Stimulated activated CD4-positive, alpha-beta T cell treated with anti-CD3 and anti-CD28 coated beads, Interleukin-2, amount 100 ng/mL, for 48 hours (primary cell): Measurements from ENCODE around the gene ZNF835.
A peak's percentile ranks its signal among the peaks of the same experiment; 100 is the strongest.
"Not testable (repeated sequence)": the region's sequence is repeated elsewhere in the genome, so short reads cannot be mapped to it uniquely, and the experiment has no call there.

ENCODE experiments used
- DNase-seq, 2 donors: peaks; one replicate each; pipeline ENCODE4 v3.0.0-alpha.2; 2020

Gene ZNF835

DNA sequence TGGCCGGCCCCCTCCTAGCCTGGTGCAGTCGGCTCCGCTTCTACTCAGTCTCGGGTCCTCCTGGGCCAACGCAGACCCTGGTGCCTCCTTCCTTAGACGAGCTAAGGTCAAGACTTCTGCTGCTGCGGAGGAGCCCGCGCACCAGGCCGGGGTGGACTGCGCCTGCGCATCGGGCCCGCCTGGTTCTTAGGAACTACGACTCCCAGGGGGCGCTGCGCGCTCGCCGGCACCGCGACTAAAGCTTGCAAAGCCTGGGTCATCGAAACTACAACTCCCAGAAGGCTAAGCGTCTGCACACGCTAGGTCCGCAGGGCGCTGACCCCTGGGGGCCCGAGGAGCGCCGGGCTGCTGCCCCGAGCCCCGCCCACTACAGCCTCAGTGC is at the start of gene ZNF835:
Gene ZNF835, minus strand, starts transcription at position 145 of the 382 bp plus-strand sequence. CDS start 6,559 bp downstream, outside the sequence.
- peak; percentile 70 to 73 for DNase-seq

DNA sequence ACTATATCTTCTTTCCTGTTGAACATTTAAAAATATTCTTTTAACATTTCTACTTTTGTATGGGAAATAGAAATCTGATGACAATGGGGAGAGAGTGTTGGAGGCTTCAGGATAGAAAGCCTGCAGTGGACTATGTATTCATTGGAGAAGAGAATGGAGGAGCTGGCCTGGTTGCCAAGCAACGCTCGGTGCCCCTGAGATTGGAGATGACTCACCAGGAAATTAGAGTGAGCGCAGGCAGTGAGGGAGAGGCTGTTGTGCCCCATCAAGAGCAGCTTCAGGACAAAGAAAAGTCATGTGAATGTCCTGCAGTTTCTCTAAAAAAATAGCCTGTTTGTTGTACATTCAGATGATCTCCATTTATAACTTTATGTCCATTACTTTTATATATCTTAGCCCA is 48.7 kb upstream of the ZNF835 start:
- DNase-seq, result no peak

DNA sequence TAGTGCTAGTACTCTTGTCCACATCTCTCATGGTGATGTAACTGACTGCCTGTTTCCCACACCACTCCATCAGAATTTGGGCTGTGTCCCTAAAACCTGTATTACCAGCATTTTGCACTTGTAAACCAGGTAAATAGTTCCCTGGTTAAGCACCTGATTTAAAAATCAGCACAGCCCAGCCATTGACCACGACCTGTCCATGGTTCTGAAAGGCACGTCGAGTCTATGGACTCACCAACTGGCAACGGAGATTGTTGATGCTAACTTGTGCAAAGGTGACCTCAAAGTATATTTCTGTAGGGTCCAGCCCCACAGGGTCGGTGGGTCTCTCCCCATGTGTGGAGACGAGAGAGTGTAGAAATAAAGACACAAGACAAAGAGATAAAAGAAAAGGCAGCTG is 46.7 kb upstream of the ZNF835 start:
- DNase-seq, result no peak

DNA sequence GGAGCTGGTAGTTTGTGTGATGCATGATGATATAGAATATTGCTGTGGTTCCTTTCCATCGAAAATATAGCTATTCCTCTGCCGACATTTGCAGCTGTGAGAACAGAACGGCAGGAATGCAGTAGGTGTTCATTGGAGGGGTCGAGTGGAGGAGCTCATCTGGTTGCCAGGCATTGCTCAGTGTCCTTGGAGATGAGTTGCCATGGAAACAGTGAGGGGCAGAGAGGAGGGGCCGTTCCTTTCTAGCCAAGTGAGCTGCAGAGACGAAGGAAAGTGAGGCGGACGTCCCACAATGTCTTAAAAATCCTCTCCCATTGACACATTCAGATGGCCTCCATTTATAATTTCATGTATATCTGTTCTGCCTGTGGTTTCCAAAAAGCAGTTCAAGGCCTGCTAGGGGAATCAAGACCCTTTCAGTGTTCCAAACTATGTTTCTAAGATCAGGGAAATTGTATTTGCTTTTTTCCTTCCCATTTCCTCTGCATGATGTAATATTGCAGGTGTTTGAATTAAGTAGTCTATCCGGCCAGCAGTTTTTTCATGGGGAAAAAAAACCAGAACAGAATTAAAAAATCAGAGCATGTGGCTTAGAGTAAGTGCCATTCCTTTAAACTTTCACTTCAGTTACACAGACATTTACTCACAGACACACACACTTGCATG is 41.2 kb upstream of the ZNF835 start:
- no peak for DNase-seq

DNA sequence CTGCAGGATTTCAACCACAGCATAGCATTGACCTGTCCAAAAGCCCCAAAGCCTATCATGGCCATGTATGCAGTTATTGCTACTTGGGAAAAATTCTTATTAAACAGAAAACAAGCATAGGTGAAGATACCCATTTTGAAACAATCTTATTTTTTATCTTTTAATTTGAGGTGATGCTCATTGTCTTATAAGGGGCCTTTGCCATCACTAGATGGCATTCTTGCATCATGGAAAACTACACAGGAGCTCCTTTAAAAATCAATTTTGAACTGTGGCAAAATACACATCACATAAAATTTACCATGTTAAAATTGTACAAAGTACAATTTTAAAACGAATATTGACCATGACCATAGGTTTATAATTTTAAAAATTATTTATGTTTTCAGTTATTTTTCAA is 38.9 kb upstream of the ZNF835 start:
- DNase-seq, result no peak

DNA sequence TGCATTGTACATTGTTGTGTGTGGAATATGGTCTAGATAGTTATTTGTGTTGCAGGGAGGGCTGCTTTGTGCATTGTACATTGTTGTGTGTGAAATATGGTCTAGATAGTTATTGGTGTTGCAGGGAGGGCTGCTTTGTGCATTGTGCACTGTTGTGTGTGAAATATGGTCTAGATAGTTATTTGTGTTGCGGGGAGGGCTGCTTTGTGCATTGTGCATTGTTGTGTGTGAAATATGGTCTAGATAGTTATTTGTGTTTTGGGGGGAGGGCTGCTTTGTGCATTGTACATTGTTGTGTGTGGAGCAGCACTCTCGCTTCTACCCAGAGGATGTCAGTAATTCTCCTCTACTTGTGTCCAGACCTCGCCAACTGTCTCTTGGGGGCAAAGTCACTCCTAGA is 36.3 kb upstream of the ZNF835 start:
- no peak for DNase-seq

DNA sequence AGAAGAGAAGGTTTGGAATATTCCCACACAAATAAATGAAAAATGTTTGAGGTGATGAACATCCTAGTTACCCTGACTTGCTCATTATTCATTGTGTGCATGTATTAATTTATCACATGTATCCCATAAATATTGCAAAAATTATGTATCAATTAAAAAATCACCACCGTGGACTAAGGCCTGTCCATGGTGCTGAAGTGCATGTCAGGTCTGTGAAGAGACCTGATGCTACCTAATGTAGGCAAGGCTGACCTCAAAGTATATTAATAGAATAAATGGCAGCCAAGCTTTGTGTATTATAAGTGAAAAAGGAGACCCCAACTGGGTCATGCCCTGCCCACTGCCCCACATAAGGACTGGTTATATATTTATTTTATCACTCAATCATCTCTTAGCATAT is 34.4 kb upstream of the ZNF835 start:
- no peak for DNase-seq

DNA sequence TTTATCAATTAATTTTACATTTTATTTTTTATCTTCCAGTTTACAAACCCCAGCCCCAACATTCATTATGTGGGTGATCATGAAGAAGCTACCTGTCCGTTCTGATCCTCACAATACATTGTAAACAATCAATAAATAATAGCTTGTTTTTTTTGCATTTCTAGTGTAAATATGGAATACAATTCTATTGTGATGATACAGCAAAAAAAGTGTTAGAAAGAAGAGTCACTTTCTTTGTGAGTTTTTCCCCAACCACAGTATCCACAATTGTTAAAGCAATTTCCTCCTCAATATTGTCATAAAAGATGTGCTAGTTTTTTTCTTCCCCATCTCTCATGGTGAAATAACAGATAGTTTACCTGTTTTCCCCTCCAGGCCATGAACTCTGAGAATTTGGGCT is 30.3 kb upstream of the ZNF835 start:
- no peak for DNase-seq

DNA sequence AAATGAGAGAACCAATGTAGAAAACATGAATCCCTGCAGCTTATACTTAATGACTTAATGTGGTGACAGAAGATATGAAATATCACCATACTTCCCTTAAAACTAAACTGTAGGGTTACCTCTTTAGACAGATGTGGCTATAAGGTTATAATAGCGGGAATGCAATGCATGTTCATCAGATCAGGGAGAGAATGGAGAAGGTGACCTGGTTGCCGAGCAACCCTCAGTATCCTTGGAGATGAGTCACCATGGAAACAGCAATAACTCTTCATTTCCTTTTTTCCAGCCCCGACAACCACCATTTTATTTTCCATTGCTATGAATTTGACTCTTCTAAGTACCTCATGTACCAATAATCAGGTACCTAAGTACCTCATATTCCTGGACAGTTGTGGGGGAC is 28.0 kb upstream of the ZNF835 start:
- DNase-seq, result no peak

DNA sequence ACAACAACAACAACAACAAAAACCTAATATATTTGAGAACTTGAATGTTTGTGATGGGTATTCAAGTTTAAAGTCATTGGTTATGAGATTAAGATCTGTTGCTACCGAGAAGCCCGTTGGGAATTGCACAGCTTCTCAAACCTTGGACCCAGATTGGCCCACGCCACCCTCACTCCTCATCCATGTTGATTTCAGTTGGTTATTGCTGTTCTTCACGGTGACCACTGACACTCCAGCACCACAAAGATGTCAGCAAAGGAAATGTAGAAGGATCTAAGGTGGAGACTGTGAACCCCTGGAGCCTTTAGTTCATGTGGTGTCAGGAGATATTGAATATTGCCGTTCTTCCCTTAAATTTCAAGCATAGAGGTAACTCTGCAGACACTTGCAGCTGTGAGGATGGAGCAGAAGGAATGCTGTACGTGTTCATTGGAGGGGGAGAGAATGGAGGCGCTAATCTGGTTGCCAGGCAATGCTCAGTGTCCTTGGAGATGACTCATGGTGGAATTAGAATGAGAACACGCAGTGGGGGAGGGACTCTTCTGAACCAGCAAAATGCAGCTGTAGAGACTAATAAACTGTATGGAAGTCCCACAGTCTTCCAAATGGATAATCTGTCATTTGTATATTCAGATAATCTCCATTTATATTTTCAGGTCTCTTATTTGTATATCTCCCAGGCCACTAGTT is 20.8 kb upstream of the ZNF835 start:
- no peak for DNase-seq

DNA sequence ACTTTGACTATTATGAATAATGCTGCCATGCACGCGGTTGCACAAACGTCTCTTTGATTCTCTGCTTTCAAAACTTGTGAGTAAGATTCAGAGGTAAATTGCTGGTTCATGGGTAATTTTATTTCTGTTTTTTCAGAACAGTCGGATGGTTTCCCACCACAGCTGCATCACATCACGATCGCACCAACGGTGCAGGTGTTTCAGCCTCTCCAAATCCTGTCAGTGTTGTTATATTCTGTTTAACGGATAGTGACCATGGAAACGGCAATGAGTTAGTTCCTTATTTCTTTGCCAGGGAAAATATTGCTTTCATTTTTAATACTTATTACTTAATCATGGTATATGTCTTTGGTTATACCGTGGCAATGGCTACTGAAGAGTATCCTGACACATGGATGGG is 19.1 kb upstream of the ZNF835 start:
- DNase-seq, result no peak

DNA sequence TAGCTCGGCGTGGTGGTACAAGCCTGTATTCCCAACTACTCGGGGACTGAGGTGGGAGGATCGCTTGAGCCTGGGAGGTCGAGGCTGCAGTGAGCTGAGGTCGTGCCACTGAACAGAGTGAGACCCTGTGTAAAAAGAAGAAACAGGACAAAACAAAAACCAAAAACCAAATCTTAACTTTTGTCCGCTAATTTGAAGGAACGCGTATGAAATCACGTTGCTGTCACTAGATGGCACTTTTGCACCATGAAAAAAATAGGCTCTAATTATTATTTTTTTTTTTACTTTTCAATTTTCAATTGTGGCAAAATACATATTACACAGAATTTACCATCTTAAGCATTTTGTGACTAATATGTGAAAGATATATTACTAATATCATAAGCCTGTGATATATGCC is 17.6 kb upstream of the ZNF835 start:
- no peak for DNase-seq

DNA sequence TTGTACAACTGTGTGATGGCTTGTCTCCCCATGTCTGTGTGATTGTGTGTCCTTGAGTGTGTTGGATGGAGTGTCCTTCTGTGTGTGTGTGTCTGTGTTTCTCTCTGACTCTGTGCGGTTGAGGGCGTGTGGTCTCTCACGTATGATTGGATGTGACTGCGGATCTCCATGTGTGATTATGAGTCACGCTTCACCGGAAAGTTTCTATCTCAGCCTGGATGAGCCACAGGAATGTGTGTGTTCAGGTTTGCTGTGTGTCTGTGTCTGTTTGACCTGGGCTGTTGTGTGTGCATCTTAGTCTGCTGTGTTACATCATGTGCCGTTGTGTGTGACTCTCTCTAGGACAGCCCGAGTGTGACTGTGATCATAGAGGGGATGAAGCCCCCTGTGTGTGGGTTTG is 15.5 kb upstream of the ZNF835 start:
- DNase-seq, result no peak

DNA sequence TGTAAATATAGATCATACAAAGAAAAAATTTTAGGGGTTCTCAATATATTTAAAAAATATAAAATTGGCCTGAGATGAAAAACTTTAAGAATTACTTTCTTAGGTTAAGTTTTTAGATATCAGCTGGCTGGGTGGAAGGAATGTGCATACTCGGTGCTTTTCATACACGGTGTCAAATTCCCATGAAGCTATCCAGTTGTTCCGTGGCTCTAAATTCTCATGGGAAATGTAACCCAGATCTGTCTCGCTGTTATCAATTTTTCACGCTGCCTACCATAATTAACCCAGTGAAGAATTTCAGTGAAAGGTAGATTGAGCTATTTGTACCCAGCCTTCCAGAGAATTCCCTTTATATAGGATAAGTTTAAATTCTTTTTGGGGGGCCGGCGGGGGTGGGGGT is 11.6 kb upstream of the ZNF835 start:
- no peak for DNase-seq

DNA sequence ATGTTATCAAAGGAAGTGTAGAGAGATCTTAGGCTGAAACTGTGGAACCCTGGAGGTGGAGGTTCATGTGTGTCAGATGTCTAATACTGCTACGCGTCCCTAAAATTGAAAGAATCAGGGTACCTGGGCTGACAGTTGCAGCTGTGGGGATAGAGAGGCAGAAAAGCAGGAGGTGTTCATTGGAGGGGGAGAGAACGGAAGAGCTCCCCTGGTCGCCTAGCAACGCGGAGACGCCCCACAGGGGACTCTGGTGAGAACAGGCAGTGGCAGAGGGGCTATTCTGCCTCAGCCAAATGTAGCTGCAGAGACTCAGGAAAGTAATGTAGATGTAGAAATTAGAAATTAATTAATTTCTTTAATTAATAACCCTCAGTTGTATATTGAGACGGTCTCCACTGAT is 10.1 kb upstream of the ZNF835 start:
- DNase-seq, result no peak

DNA sequence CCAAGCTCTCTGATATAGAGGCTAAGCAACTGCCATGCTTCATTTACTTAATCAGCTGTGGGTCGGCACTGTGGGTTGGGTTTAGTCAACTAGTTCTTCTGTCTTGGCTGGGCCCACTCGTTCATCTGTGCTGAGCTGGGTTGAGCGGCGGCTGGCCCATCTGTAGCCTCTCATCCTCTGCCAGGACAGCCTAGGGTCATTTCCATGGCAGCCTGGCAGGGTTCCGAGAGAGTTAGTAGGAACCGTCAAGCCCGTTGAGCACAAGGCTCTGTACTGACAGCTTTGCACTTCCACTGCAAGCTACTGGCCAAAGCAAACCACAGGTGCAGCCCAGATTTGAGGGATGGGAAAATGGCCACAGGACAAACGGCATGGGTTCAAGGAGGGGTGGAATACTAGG is 6.6 kb upstream of the ZNF835 start:
- DNase-seq, result no peak

DNA sequence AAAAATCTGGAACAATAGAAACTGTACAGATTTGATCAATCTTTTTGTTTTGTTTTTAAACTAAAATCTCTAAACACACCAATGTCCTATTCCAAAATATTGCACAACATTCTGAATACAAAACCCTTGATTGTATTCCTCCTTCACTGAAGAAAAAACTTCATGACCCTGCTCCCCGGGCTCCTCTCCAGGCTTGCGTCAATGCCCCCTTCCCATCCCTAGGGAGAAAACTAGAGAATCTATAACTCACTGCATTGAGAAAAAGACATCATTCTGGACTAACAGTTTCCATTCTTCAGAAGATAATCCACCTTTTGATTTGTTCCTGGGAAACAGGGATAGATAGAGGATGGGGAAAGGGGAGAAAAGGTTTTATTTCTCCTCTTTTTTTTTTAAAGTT is 1.1 kb upstream of the ZNF835 start:
- DNase-seq, result not testable (repeated sequence)

DNA sequence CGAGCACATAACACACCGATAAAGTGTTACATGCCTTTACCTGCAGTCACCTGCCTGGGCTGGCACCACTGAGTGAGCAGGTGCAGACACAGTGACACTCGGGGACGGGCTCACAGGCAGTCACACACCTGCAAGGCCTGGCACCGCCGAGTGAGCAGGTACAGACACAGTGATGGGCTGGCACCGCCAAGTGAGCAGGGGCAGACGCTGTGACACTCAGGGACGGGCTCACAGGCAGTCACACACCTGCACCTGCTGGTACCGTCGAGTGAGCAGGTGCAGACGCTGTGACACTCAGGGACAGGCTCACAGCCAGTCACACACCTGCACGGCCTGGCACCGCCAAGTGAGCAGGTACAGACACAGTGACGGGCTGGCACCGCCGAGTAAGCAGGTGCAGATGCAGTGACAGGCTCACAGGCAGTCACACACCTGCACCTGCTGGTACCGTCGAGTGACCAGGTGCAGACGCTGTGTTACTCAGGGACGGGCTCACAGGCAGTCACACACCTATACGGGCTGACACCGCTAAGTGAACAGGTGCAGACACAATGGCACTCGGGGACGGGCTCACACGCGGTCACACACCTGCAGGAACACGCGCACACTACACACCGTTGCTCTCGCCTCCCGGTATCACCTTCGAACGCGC is 470 bp downstream of the ZNF835 start:
- no peak for DNase-seq

DNA sequence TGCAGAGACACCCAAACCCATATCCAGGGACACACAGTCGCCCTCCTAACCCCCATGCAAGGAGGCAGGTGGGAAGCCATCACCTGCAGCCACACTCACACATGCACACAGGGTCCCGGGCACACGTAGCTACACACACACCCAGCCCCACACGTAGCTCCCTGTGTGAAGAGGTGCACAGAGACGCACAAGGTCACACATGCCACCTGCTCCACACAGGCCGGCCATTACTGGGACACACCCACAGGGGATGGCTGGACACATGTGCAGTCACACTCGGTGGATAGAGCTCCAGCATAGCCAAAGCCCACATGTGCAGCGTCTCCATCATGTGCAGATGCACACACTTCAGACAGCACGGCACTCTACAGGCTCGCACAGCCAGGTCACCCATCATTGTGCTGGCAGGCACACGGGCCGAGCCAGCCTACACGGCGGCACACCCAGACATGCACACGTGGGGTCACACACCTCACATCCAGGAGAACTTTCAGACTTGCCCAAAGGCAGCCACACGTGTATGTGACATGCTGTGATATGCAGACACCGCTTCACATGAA is 1.1 kb downstream of the ZNF835 start:
- DNase-seq, result no peak

DNA sequence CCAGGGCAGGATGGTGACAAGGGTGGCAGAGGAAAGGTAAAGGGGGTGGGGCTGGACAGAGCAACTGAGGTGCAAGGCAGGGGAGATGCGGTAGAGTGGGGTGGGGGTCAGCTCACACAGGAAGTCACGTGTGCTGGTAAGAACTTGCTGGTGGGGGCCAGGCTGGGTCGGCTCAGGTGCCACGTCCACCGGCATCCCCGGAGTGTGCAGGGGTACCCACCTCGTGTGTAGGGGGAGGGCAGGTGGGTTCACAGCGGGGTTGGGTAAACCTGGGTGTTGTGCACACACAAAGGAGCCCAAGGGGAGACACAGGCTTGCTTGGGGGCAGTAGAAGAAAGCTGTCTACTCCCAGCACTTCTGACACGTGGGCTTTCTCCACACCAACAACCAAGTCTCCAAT is 2.9 kb downstream of the ZNF835 start:
- DNase-seq, result no peak

DNA sequence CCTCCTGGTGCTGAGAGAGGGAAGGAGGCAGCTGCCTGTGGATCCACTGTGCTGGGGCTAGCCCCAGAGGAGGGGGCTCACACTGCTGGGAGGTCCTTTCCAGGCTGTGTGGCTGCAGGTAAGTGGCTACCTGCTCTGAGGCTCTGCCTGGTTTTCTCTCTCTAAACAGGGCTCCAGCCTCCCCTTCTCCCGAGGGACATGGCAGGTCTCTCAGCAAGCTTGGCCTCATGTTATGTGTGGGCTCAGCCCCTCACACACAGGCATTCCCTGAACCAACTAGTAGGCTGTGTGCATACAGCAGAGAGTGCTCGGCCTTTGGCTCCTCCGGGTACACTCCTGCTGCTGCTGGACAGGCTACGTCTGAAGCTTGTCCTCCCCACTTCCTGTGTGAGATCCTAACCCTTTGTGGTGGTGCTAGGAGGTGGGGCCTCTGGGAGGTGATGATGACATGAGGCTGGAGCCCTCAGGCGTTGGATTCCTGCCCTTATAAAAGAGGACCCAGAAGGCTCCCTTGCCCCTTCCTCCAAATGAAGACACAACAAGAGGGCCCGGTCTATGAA is 4.2 kb downstream of the ZNF835 start:
- DNase-seq, result no peak

DNA sequence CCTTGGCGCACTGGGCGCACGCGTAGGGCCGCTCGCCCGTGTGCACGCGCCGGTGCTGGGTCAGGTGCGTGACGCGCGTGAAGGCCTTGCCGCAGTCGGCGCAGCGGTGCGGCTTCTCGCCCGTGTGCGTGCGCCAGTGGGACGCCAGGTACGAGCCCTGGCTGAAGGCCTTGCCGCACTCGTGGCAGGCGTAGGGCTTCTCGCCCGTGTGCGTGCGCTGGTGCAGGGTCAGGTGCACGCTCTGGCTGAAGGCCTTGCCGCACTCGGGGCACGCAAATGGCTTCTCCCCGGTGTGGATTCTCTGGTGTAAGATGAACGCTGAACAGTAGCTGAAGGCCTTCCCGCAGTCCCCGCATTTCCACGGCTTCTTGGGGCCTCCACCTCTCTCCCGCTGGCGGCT is 7.0 kb downstream of the ZNF835 start:
- no peak for DNase-seq

DNA sequence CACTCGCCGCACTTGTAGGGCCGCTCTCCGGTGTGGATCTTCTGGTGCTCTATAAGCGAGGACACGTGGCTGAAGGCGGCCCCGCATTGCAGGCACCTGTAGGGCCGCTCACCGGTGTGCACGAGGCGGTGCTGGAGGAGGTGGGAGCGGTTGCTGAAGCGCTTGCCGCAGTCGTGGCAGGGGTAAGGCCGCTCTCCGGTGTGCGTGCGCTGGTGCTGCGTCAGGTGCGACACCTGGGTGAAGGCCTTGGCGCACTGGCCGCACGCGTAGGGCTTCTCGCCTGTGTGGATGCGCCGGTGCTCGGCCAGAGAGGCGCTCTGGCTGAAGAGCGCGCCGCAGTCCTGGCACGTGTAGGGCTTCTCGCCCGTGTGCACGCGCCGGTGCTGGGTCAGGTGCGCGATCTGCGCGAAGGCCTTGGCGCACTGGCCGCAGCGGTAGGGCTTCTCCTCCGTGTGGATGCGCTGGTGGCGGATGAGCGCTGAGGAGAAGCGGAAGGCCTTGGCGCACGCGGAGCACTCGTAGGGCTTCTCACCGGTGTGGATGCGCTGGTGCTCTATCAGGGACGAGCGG is 7.5 kb downstream of the ZNF835 start:
- DNase-seq, result no peak

DNA sequence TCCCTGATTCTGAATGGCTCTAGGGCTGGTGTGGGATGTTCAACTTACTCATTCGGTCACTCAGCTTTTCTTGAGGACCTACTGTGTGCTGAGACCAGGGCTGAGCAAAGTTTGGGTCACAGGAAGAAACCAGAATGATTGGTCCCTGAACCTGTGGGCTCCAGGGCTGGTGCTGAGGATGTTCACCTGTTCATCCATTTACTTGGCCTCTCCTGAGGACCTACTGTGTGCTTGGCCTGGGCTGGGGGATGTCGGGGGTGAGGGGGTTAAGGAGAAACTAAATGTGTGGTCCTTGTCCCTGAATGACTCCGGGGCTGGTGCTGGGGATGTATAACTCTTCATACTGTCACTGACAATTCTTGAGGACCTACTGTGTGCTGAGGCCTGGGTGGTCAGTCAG is 10.3 kb downstream of the ZNF835 start:
- no peak for DNase-seq
